Parathyroid adenoma (tissue), 2 donors: ENCODE data around the gene PRKCA.

Experiments
- H2AFZ ChIP-seq: fragments of 300-600 bp; sonication (generic); one replicate; pipeline ENCODE4 v1.7.0; 2017; ENCODE audit warnings: antibody characterized with exemption, mild to moderate bottlenecking
- H3K27ac ChIP-seq: fragments of 300-600 bp; sonication (generic); one replicate; pipeline ENCODE4 v1.7.0; 2017
- H3K27me3 ChIP-seq: fragments of 300-600 bp; sonication (generic); one replicate; pipeline ENCODE4 v1.7.0; 2017; ENCODE audit warnings: low read length; ENCODE audit not compliant: control insufficient read depth, insufficient read depth
- H3K36me3 ChIP-seq: fragments of 300-600 bp; sonication (generic); one replicate; pipeline ENCODE4 v1.7.0; 2017; ENCODE audit warnings: low read length; ENCODE audit not compliant: control insufficient read depth, insufficient read depth
- H3K4me1 ChIP-seq: fragments of 300-600 bp; sonication (generic); one replicate; pipeline ENCODE4 v1.7.0; 2017; ENCODE audit warnings: control low read depth
- H3K4me2 ChIP-seq: fragments of 300-600 bp; sonication (generic); one replicate; pipeline ENCODE4 v1.7.0; 2017; ENCODE audit warnings: low read length
- H3K4me3 ChIP-seq: fragments of 300-600 bp; sonication (generic); one replicate; pipeline ENCODE4 v1.7.0; 2017; ENCODE audit warnings: low read depth, low read length
- H3K79me2 ChIP-seq: fragments of 300-600 bp; sonication (generic); one replicate; pipeline ENCODE4 v1.7.0; 2017; ENCODE audit warnings: control low read depth
- H3K9ac ChIP-seq: fragments of 300-600 bp; sonication (generic); one replicate; pipeline ENCODE4 v1.7.0; 2017; ENCODE audit warnings: mild to moderate bottlenecking
- H3K9me3 ChIP-seq: fragments of 300-600 bp; sonication (generic); one replicate; pipeline ENCODE4 v1.7.0; 2017; ENCODE audit warnings: low read length; ENCODE audit not compliant: control insufficient read depth
- CTCF ChIP-seq: fragments of 300-600 bp; sonication (generic); IDR thresholded peaks from one replicate; pipeline ENCODE4 v1.7.0; 2017; ENCODE audit warnings: antibody characterized with exemption, mild to moderate bottlenecking
- donor health status: primary hyperparathyroidism.

The PRKCA gene

DNA sequence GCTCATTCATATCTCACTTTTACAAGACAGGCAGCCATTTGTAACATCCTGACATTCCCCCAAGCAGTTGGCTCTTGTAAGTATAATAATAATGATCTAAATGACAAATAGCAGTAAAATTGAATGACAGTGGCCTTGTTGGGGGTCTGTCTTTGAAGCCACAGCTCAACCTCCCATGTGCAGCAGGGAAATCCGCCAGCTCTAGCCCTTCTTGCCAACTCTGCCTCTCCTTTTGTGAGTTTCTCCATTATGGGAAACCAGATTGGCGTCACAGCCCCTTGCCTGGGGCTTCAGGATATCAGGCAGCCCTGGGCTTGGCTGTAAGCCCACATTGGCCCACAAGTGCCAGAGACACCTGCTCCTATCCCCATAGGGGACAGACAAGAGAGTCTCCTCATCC lies 462.1 kb downstream of the PRKCA start:
- no peak overlapping the region for H3K4me3 ChIP-seq
- no peaks in the 10 kb centered on the region for H3K27me3 ChIP-seq
- no peaks in the 10 kb centered on the region for H3K9me3 ChIP-seq
- H3K27ac ChIP-seq, result no peak overlapping the region
- H3K4me2 ChIP-seq, result no peak overlapping the region
- H3K4me1 ChIP-seq, result no peaks in the 10 kb centered on the region
- H3K36me3 ChIP-seq, result no peaks in the 10 kb centered on the region
- TF ChIP-seq CTCF, result no peak
- H3K9ac ChIP-seq, result no peak overlapping the region
- no peaks in the 10 kb centered on the region for H3K79me2 ChIP-seq
- no peak overlapping the region for H2AFZ ChIP-seq

GRCh38 chr17:66767154-66767933 lies 464.9 kb downstream of the PRKCA start:
- no peak for TF ChIP-seq CTCF
- Histone ChIP-seq H3K9me3 (no peaks in the 10 kb centered on the region), H3K27me3 (no peaks in the 10 kb centered on the region), H3K4me3 (no peak overlapping the region), H3K27ac (no peak overlapping the region), H3K9ac (no peak overlapping the region), H3K36me3 (no peaks in the 10 kb centered on the region), H2AFZ (no peak overlapping the region), H3K4me2 (no peak overlapping the region), H3K79me2 (no peaks in the 10 kb centered on the region), H3K4me1 (no peaks in the 10 kb centered on the region)

- no peak overlapping the region for H3K9ac ChIP-seq
- H3K27ac ChIP-seq, result no peak overlapping the region
- H3K9me3 ChIP-seq, result no peaks in the 10 kb centered on the region
- H3K36me3 ChIP-seq, result no peaks in the 10 kb centered on the region
- H3K4me1 ChIP-seq, result no peaks in the 10 kb centered on the region
- no peak overlapping the region for H2AFZ ChIP-seq
- H3K27me3 ChIP-seq, result no peaks in the 10 kb centered on the region
- no peak overlapping the region for H3K4me3 ChIP-seq
- no peak overlapping the region for H3K4me2 ChIP-seq
- H3K79me2 ChIP-seq, result no peaks in the 10 kb centered on the region
- TF ChIP-seq CTCF, result no peak
Observed at GRCh38 chr17:66769911-66770310, 467.5 kb downstream of the PRKCA start.

DNA sequence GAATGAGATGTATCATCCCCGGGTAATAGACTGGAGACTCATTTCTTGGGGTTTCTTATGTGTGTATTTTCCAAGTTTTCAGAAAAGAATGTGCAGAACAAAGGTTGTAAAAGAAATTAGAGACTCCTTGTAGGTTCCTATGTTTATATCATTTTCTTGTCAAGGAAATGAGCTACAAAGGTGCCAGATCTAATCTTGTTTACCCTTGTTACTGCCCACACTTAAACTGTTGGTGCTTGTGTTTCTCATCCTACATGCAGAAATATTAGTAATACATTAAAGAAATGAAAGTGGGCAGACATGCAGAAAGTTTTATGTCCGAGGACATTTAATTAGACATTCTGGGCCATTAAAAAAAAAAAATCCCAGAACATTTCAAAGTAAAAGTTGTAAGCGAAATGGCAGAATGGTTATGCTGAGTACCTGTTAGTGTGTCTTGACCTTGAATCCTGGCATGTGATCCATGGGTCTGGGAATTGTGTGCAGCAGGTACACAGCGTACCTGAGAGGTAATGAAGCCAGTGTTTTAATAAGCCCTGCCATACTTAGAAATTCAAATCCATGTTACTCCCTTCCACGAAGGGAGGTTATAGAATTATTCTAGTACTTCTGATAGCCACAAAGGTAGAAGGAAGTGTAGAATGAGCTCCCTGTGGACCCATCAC lies 469.9 kb downstream of the PRKCA start:
- Histone ChIP-seq H2AFZ (no peak overlapping the region), H3K9ac (no peak overlapping the region), H3K4me2 (no peak overlapping the region)

More for the DNA sequence above, 469.9 kb downstream of the PRKCA start:
- no peak overlapping the region for H3K27ac ChIP-seq
- no peaks in the 10 kb centered on the region for H3K36me3 ChIP-seq
- no peaks in the 10 kb centered on the region for H3K79me2 ChIP-seq
- no peaks in the 10 kb centered on the region for H3K4me1 ChIP-seq
- TF ChIP-seq CTCF, result no peak
- no peaks in the 10 kb centered on the region for H3K9me3 ChIP-seq
- no peak overlapping the region for H3K4me3 ChIP-seq
- no peaks in the 10 kb centered on the region for H3K27me3 ChIP-seq
